K562 treated with DMSO at 1 percent for 4 hours (cell line): ENCODE results near the gene RIIAD1. TPM values are rescaled to one million over a fixed set of nuclear protein-coding genes. Genes with fewer than 3 reads are reported as not detected.

ENCODE experiments used
- total RNA-seq: library from RNA; unstranded; fragments of 300-600 nt; gene quantifications from 2 replicates; pipeline ENCODE4 v1.2.3, GENCODE V29; 2022; ENCODE audit not compliant: insufficient read depth

The RIIAD1 gene, protein sequence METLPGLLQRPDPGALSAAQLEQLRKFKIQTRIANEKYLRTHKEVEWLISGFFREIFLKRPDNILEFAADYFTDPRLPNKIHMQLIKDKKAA
- not detected in 2 replicates for total RNA-seq

GRCh38 chr1:151720974-151721787 is at the start of gene RIIAD1:
RIIAD1 (plus strand) TSS chr1:151721522; CDS start chr1:151721537, 15 bp downstream.

GRCh38 chr1:151716771-151717631 is 4.3 kb upstream of the RIIAD1 start, which contains the start of gene CELF3:
CELF3 (minus strand) TSS chr1:151716803; CDS start chr1:151716020, 783 bp downstream.

DNA sequence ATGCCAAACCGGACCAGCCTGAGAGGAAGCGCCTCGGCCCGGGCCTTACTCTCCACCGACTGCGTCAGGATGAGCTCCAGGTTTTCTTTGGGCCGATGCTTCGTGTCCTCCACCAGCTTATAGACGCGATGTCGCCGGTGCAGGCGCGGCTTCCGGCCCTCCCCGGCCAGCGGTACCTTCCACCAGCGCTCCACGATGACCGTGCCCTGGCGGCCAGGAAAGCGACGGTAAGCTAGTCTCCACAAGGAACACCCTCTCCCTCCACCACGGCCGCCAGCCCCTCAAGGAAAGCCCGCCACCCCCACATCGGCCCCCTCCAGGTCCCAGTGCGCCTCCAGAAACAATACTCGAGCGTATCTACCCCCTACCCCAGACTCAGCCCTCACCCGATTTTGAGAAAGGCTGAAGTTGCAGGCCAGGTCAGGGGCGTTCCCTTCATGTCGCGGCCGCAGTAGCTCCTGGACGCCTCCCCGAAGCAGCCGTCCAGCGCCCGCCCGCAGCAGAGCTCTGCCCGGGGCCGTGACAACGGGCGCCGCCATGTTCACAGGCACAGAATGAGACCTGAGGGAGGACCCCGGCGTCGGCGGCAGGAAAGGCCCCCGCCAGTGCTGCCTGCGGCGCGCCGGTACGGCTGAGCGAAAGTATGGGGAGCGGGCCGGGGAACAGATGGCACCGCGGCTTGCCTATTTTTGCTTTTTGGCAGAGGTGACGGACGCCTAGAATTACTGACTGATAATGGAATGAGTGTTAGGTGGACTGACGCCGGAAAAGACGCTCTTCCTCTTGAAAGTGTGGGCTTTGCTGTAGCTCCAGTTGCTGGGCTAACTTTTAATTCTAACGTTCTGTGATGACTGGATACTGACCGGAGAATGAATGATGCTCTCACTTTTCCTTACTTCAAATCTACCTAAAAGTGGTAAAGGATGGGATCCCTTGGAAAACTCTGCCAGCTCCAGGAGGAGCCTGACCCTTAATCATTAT is 41.9 kb downstream of the RIIAD1 start, which contains the start of gene MRPL9:
Gene MRPL9, minus strand, starts transcription at position 556 of the 981 bp plus-strand sequence. Its CDS starts 17 bp downstream, at position 539.

Other genes starting within 250 kb of the RIIAD1 start
- not detected in 2 replicates for gene CGN, start 210.1 kb upstream of the RIIAD1 start, total RNA-seq
- gene TUFT1, start 181.2 kb upstream of the RIIAD1 start, total RNA-seq: 7.3 and 7.4 TPM in 2 replicates
- 3.8 and 4.0 TPM in 2 replicates for gene SNX27, start 109.5 kb upstream of the RIIAD1 start, total RNA-seq
- not detected in 2 replicates for gene CELF3, start 4.7 kb upstream of the RIIAD1 start, total RNA-seq
- 77.1 and 79.2 TPM in 2 replicates for gene MRPL9, start 42.0 kb downstream of the RIIAD1 start, total RNA-seq
- 5.4 and 6.6 TPM in 2 replicates for gene TDRKH, start 69.0 kb downstream of the RIIAD1 start, total RNA-seq
- gene LINGO4, start 83.9 kb downstream of the RIIAD1 start, total RNA-seq: not detected in 2 replicates
- gene RORC, start 110.3 kb downstream of the RIIAD1 start, total RNA-seq: not detected in 2 replicates
- gene C2CD4D, start 118.3 kb downstream of the RIIAD1 start, total RNA-seq: not detected in 2 replicates
- gene THEM5, start 132.2 kb downstream of the RIIAD1 start, total RNA-seq: not detected in 2 replicates
- 16.5 and 18.7 TPM in 2 replicates for gene THEM4, start 188.0 kb downstream of the RIIAD1 start, total RNA-seq